IMR-90 (cell line): ENCODE data around the gene BTRC. TPM values are rescaled to one million over a fixed set of nuclear protein-coding genes. Genes with fewer than 3 reads are reported as not detected.

Experiments
- ATAC-seq: fragments of 200-7000 bp; cut with Tn5 transposase; 2 replicates; pipeline ENCODE4 v1.9.1; 2020; ENCODE audit warnings: low read depth, mild to moderate bottlenecking, moderate library complexity
- BruUV-seq: library from RNA; stranded (reverse); fragments of 400-500 nt; replicated peaks from 2 replicates; lab custom pipeline; 2021; lab: Mats Ljungman, UMichigan
- CTCF ChIA-PET: fragments of 300-600 bp; formaldehyde crosslinking; extraction: SDS; loops from one replicate; lab custom pipeline; 2021; ENCODE audit warnings: antibody characterized with exemption; lab: Yijun Ruan, JAX
- POLR2A ChIA-PET: fragments of 300-600 bp; sonication (Branson Sonifier 250); formaldehyde crosslinking; loops from one replicate; lab custom pipeline; 2022; ENCODE audit warnings: antibody characterized with exemption; ENCODE audit not compliant: unreplicated experiment; lab: Charles Lee
- DNase-seq: peaks from one replicate; pipeline ENCODE4 v3.0.0; 2013
- H2AFZ ChIP-seq: replicated peaks from 2 replicates; pipeline ENCODE3; 2013; ENCODE audit warnings: low read length, mild to moderate bottlenecking; ENCODE audit not compliant: poor library complexity
- H2AK5ac ChIP-seq: 2 replicates; pipeline ENCODE4 v1.6.1; 2013; ENCODE audit warnings: low read depth, low read length, inconsistent platforms
- H2AK9ac ChIP-seq: replicated peaks from 2 replicates; pipeline ENCODE3; 2013; ENCODE audit warnings: mild to moderate bottlenecking, low read depth, low read length, moderate library complexity; ENCODE audit not compliant: poor library complexity
- H2BK120ac ChIP-seq: 2 replicates; pipeline ENCODE4 v1.6.1; 2013; ENCODE audit warnings: low read depth, low read length, inconsistent platforms
- H2BK15ac ChIP-seq: 3 replicates; pipeline ENCODE4 v1.6.1; 2013; ENCODE audit warnings: low read depth, low read length, inconsistent platforms
- H2BK20ac ChIP-seq: 2 replicates; pipeline ENCODE4 v1.6.1; 2013; ENCODE audit warnings: low read depth, mild to moderate bottlenecking, inconsistent platforms, low read length, moderate library complexity
- H2BK5ac ChIP-seq: 2 replicates; pipeline ENCODE4 v1.6.1; 2013; ENCODE audit warnings: mild to moderate bottlenecking, low read depth, low read length, inconsistent platforms; ENCODE audit not compliant: poor library complexity, severe bottlenecking
- H3K14ac ChIP-seq: replicated peaks from 2 replicates; pipeline ENCODE4 v1.6.1; 2013; ENCODE audit warnings: low read depth, low read length, inconsistent platforms
- H3K18ac ChIP-seq: 2 replicates; pipeline ENCODE4 v1.6.1; 2013; ENCODE audit warnings: low read depth, low read length, control low read depth
- H3K23ac ChIP-seq: 2 replicates; pipeline ENCODE4 v1.6.1; 2013; ENCODE audit warnings: low read depth, low read length, inconsistent platforms
- H3K27ac ChIP-seq: 2 replicates; pipeline ENCODE4 v1.5.1; 2013; ENCODE audit warnings: mild to moderate bottlenecking, control low read depth, low read length; ENCODE audit not compliant: insufficient read depth
- H3K27me3 ChIP-seq: 2 replicates; pipeline ENCODE4 v1.6.1; 2013; ENCODE audit warnings: low read length; ENCODE audit not compliant: control insufficient read depth, insufficient read depth
- H3K36me3 ChIP-seq: 2 replicates; pipeline ENCODE4 v1.6.1; 2013; ENCODE audit warnings: low read length, mixed read lengths; ENCODE audit not compliant: control insufficient read depth, insufficient read depth
- H3K4ac ChIP-seq: 2 replicates; pipeline ENCODE4 v1.6.1; 2013; ENCODE audit warnings: low read depth, low read length, inconsistent platforms
- H3K4me1 ChIP-seq: 2 replicates; pipeline ENCODE4 v1.6.1; 2013; ENCODE audit warnings: low read length, mixed read lengths; ENCODE audit not compliant: control insufficient read depth, insufficient read depth
- H3K4me2 ChIP-seq: 2 replicates; pipeline ENCODE4 v1.6.1; 2013; ENCODE audit warnings: low read depth, mild to moderate bottlenecking, control low read depth, low read length, moderate library complexity
- H3K4me3 ChIP-seq: 2 replicates; pipeline ENCODE4 v1.5.1; 2013; ENCODE audit warnings: low read depth, mild to moderate bottlenecking, control low read depth, low read length, moderate library complexity; ENCODE audit not compliant: insufficient read depth
- H3K56ac ChIP-seq: 2 replicates; pipeline ENCODE4 v1.6.1; 2013; ENCODE audit warnings: low read length, inconsistent platforms; ENCODE audit not compliant: insufficient read depth; ENCODE audit errors: extremely low read depth
- H3K79me1 ChIP-seq, 2 experiments: 2 replicates each; pipeline ENCODE4 v1.6.1; 2013; ENCODE audit warnings: low read length in 2 of 2, inconsistent platforms in 1 of 2, low read depth in 1 of 2
- H3K9ac ChIP-seq: 2 replicates; pipeline ENCODE4 v1.6.1; 2013; ENCODE audit warnings: low read depth, low read length, control low read depth
- H3K9me1 ChIP-seq: 2 replicates; pipeline ENCODE4 v1.6.1; 2013; ENCODE audit warnings: low read length, inconsistent platforms; ENCODE audit not compliant: insufficient read depth
- H3K9me3 ChIP-seq: 2 replicates; pipeline ENCODE4 v1.6.1; 2013; ENCODE audit warnings: low read length; ENCODE audit not compliant: control insufficient read depth, insufficient read depth
- H4K20me1 ChIP-seq: 2 replicates; pipeline ENCODE4 v1.6.1; 2013; ENCODE audit warnings: low read length, inconsistent platforms; ENCODE audit not compliant: insufficient read depth
- H4K5ac ChIP-seq: 2 replicates; pipeline ENCODE4 v1.6.1; 2013; ENCODE audit warnings: mild to moderate bottlenecking, low read depth, low read length, control low read depth
- H4K8ac ChIP-seq, 2 experiments: 2 replicates each; pipeline ENCODE4 v1.6.1; 2013; ENCODE audit warnings: low read depth in 2 of 2, low read length in 2 of 2, control low read depth in 1 of 2, inconsistent platforms in 1 of 2
- H4K91ac ChIP-seq: 2 replicates; pipeline ENCODE4 v1.6.1; 2013; ENCODE audit warnings: low read depth, low read length, inconsistent platforms; ENCODE audit not compliant: insufficient read depth
- BHLHE40 ChIP-seq: fragments of 150-350 bp; IDR thresholded peaks from 2 replicates; pipeline ENCODE4 v1.6.1; 2016; ENCODE audit warnings: mild to moderate bottlenecking, low read depth, low read length
- MAFK ChIP-seq: IDR thresholded peaks from 2 replicates; pipeline ENCODE4 v1.6.1; 2012; ENCODE audit warnings: low read depth, low read length, improper control_type of control experiment
- NFE2L2 ChIP-seq: fragments of 150-350 bp; IDR thresholded peaks from 2 replicates; pipeline ENCODE4 v1.6.1; 2016; ENCODE audit warnings: low read depth, mild to moderate bottlenecking, low read length
- POLR2A ChIP-seq: IDR thresholded peaks from 2 replicates; pipeline ENCODE4 v1.6.1; 2012; ENCODE audit warnings: mild to moderate bottlenecking, low read depth, low read length
- RCOR1 ChIP-seq: IDR thresholded peaks from 2 replicates; pipeline ENCODE4 v1.6.1; 2012; ENCODE audit warnings: mild to moderate bottlenecking, low read length, improper control_type of control experiment; ENCODE audit not compliant: insufficient replicate concordance
- WGBS, 2 experiments: methylation state at CpG; one replicate each; pipeline versions ENCODE4 v1.1.5 to v1.1.7; 2013; ENCODE audit warnings: missing lambda C conversion rate in 2 of 2; ENCODE audit not compliant: insufficient read length in 1 of 2; ENCODE audit errors: extremely low coverage in 2 of 2; 5-methylcytosine and 5-hydroxymethylcytosine counted together
- dilution Hi-C: fragments of 300-500 bp; cut with HindIII; formaldehyde crosslinking; loops from one replicate; pipeline ENCODE4 v1.14.3; 2018; ENCODE audit warnings: low sequenced_read_pairs; ENCODE audit not compliant: unreplicated experiment
- in situ Hi-C: fragments of 300-500 bp; cut with MboI; formaldehyde crosslinking; loops from 3 replicates; pipeline ENCODE4 v1.14.3; 2019; ENCODE audit warnings: low sequenced_read_pairs, inconsistent platforms, mixed read lengths
- intact Hi-C: fragments of 100-400 bp; cut with micrococcal nuclease; formaldehyde crosslinking; loops from 2 replicates; pipeline ENCODE4 v1.10.0; 2022
- polyA plus RNA-seq, 3 experiments: library from polyadenylated mRNA; depleted of rRNA; stranded (reverse); fragments of >200 nt; gene quantifications; 2 replicates each; pipeline ENCODE4 v1.2.3, GENCODE V29; 2012; ENCODE audit warnings: low replicate concordance in 1 of 3
- total RNA-seq: library from RNA; depleted of rRNA; stranded (reverse); fragments of >200 nt; gene quantifications from 2 replicates; pipeline ENCODE4 v1.2.3, GENCODE V29; 2012
- TF ChIP-seq, protein P1 (sequence below): fragments of 150-350 bp; IDR thresholded peaks from 2 replicates; pipeline ENCODE4 v1.6.1; 2017; ENCODE audit warnings: mild to moderate bottlenecking, antibody characterized with exemption, low read length, low read depth
- TF ChIP-seq, protein P2 (sequence below): conservative IDR thresholded peaks from 2 replicates; pipeline ENCODE4 v1.5.1; 2012; ENCODE audit warnings: mild to moderate bottlenecking, low read depth, low read length, improper control_type of control experiment

The BTRC gene
- total and polyA plus RNA-seq, 2 of the 4 experiments (the other 2 are of a cell fraction) = 7.7 to 8.4 TPM

DNA sequence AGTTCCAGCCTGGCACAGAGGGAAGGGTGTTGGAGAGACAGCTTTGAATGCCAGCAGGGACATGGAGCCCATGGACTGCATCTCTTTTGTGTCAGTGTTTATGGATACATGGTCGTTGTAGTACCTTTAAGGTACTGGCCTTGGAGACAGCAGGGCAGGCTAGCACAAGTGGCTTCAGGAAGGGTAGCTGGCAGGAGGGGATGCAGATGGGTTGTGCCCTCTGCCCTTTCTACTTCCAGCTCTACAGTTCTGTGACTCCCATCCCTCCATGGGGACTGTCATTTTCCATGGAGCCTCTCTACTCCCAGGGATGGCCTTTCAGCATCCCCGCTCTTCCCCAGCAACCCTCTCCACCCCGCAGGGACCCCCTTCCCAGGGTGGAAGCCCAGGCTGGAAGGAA lies 209.0 kb downstream of the BTRC start:
- POLR2A ChIA-PET = no interaction called here

More for the DNA sequence above, 209.0 kb downstream of the BTRC start:
- DNase-seq (no peak), ATAC-seq (no peak)
- dilution Hi-C loops = no loop called here
- no peak overlapping the region for H3K27ac ChIP-seq
- no peak overlapping the region for H3K4me2 ChIP-seq
- no peak overlapping the region for H3K4ac ChIP-seq
- peaks cover 27% of the 10 kb centered on the region for H3K27me3 ChIP-seq
- no peak overlapping the region for H3K23ac ChIP-seq
- no peaks in the 10 kb centered on the region for H3K36me3 ChIP-seq
- H3K4me3 ChIP-seq = no peak overlapping the region
- in situ Hi-C loops = no loop called here
- no peak overlapping the region for H3K9ac ChIP-seq
- TF ChIP-seq BHLHE40 = no peak
- no peak for TF ChIP-seq RCOR1
- TF ChIP-seq, protein P1, sequence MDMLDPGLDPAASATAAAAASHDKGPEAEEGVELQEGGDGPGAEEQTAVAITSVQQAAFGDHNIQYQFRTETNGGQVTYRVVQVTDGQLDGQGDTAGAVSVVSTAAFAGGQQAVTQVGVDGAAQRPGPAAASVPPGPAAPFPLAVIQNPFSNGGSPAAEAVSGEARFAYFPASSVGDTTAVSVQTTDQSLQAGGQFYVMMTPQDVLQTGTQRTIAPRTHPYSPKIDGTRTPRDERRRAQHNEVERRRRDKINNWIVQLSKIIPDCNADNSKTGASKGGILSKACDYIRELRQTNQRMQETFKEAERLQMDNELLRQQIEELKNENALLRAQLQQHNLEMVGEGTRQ = no peak
- no peak for TF ChIP-seq POLR2A
- TF ChIP-seq, protein P2, sequence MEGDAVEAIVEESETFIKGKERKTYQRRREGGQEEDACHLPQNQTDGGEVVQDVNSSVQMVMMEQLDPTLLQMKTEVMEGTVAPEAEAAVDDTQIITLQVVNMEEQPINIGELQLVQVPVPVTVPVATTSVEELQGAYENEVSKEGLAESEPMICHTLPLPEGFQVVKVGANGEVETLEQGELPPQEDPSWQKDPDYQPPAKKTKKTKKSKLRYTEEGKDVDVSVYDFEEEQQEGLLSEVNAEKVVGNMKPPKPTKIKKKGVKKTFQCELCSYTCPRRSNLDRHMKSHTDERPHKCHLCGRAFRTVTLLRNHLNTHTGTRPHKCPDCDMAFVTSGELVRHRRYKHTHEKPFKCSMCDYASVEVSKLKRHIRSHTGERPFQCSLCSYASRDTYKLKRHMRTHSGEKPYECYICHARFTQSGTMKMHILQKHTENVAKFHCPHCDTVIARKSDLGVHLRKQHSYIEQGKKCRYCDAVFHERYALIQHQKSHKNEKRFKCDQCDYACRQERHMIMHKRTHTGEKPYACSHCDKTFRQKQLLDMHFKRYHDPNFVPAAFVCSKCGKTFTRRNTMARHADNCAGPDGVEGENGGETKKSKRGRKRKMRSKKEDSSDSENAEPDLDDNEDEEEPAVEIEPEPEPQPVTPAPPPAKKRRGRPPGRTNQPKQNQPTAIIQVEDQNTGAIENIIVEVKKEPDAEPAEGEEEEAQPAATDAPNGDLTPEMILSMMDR = no peak
- no peak for TF ChIP-seq MAFK
- no peak for TF ChIP-seq NFE2L2
- no peak overlapping the region for H2BK120ac ChIP-seq
- no peak overlapping the region for H2BK15ac ChIP-seq
- H3K56ac ChIP-seq = no peak overlapping the region
- H4K8ac ChIP-seq = no peak overlapping the region
- H3K79me1 ChIP-seq = no peaks in the 10 kb centered on the region
- H2BK20ac ChIP-seq = no peak overlapping the region
- H4K5ac ChIP-seq = no peak overlapping the region
- no peak overlapping the region for H2BK5ac ChIP-seq
- no peak overlapping the region for H2AK5ac ChIP-seq
- CTCF ChIA-PET = interaction anchor here (0.6 kb wide), 1 partner anchor 96 kb away, joined by 9 read pairs; no protein-coding TSS in a partner anchor
- intact Hi-C loops = no loop called here
- peaks cover 5% of the 10 kb centered on the region for H3K9me1 ChIP-seq
- no peak overlapping the region for H3K14ac ChIP-seq
- H2AFZ ChIP-seq = no peak overlapping the region
- no peak overlapping the region for H4K91ac ChIP-seq
- H3K9me3 ChIP-seq = no peaks in the 10 kb centered on the region
- H3K4me1 ChIP-seq = peaks cover 2% of the 10 kb centered on the region; the same call in 1 of the 2 replicates
- H3K18ac ChIP-seq = no peak overlapping the region
- WGBS, 2 experiments = no CpG with 5 or more reads among the region's 3 CpGs
- no peak overlapping the region for H2AK9ac ChIP-seq
- no TSS peak for BruUV-seq
- H4K20me1 ChIP-seq = no peaks in the 10 kb centered on the region
